Upper lobe of right lung (tissue), 1 donor: ENCODE measurements around the gene BMPR1B. TPM values are rescaled to one million over a fixed set of nuclear protein-coding genes. Genes with fewer than 3 reads are reported as not detected.

ENCODE experiments used
- ATAC-seq: fragments of 200-7000 bp; cut with Tn5 transposase; one replicate; pipeline ENCODE4 v1.9.1; 2020; ENCODE audit warnings: mild to moderate bottlenecking, moderate library complexity
- DNase-seq: peaks from one replicate; pipeline ENCODE4 v3.0.0-alpha.2; 2020
- H3K27ac ChIP-seq: fragments of 200-600 bp; one replicate; pipeline ENCODE4 v1.8.0; 2022
- H3K27me3 ChIP-seq: fragments of 200-600 bp; one replicate; pipeline ENCODE4 v1.8.0; 2022; ENCODE audit warnings: mild to moderate bottlenecking
- H3K36me3 ChIP-seq: fragments of 200-600 bp; one replicate; pipeline ENCODE4 v1.8.0; 2022
- H3K4me1 ChIP-seq: fragments of 200-600 bp; one replicate; pipeline ENCODE4 v1.8.0; 2022
- H3K4me3 ChIP-seq: fragments of 200-600 bp; one replicate; pipeline ENCODE4 v1.8.0; 2022; ENCODE audit warnings: mild to moderate bottlenecking
- H3K9me3 ChIP-seq: fragments of 200-600 bp; one replicate; pipeline ENCODE4 v1.8.0; 2022
- CTCF ChIP-seq: fragments of 200-600 bp; IDR thresholded peaks from one replicate; pipeline ENCODE4 v1.8.0; 2022; ENCODE audit warnings: antibody characterized with exemption
- intact Hi-C: fragments of 100-400 bp; cut with DNase I; formaldehyde crosslinking; loops from one replicate; pipeline ENCODE4 v1.11.0; 2022
- total RNA-seq: library from RNA; stranded (reverse); fragmentation: NEBNext Ultra II Directional; extraction: Animal tissue kit (Norgen Biotek cat#: 25700); gene quantifications from one replicate; pipeline ENCODE4 v1.2.1, GENCODE V29; 2021
- donor health status: DM: no; HTN: yes; CAD: no; lungs with severe emphysema.

The BMPR1B gene
- total RNA-seq, 1 donor from 2014 or later, result 3.0 TPM

GRCh38 chr4:94959307-94959706, 201.6 kb downstream of the BMPR1B start:
- H3K9me3 ChIP-seq, result no peaks in the 10 kb centered on the region
- no peaks in the 10 kb centered on the region for H3K27me3 ChIP-seq
- intact Hi-C loops, result no loop called here
- no peak overlapping the region for H3K4me3 ChIP-seq
- TF ChIP-seq CTCF, result no peak
- DNase-seq (no peak), ATAC-seq (no peak)
- H3K27ac ChIP-seq, result no peak overlapping the region
- no peaks in the 10 kb centered on the region for H3K36me3 ChIP-seq
- H3K4me1 ChIP-seq, result no peaks in the 10 kb centered on the region

GRCh38 chr4:94960708-94961107, 203.0 kb downstream of the BMPR1B start:
- no peak for ATAC-seq
- H3K27ac ChIP-seq, result no peak overlapping the region
- H3K4me1 ChIP-seq, result no peaks in the 10 kb centered on the region
- no peak overlapping the region for H3K4me3 ChIP-seq
- no peak for TF ChIP-seq CTCF
- H3K9me3 ChIP-seq, result no peaks in the 10 kb centered on the region
- no peaks in the 10 kb centered on the region for H3K36me3 ChIP-seq
- DNase-seq, result no peak
- intact Hi-C loops, result no loop called here
- H3K27me3 ChIP-seq, result no peaks in the 10 kb centered on the region

GRCh38 chr4:94961420-94961819, 203.7 kb downstream of the BMPR1B start:
- H3K36me3 ChIP-seq, result no peaks in the 10 kb centered on the region
- DNase-seq (no peak), ATAC-seq (no peak)
- intact Hi-C loops, result no loop called here
- H3K9me3 ChIP-seq, result no peaks in the 10 kb centered on the region
- no peak for TF ChIP-seq CTCF
- H3K4me1 ChIP-seq, result no peaks in the 10 kb centered on the region
- H3K27ac ChIP-seq, result no peak overlapping the region
- H3K27me3 ChIP-seq, result no peaks in the 10 kb centered on the region
- H3K4me3 ChIP-seq, result no peak overlapping the region

GRCh38 chr4:94962484-94962883, 204.7 kb downstream of the BMPR1B start:
- intact Hi-C loops, result no loop called here
- no peak overlapping the region for H3K4me3 ChIP-seq
- no peaks in the 10 kb centered on the region for H3K9me3 ChIP-seq
- ATAC-seq, result no peak
- H3K36me3 ChIP-seq, result no peaks in the 10 kb centered on the region
- H3K4me1 ChIP-seq, result no peaks in the 10 kb centered on the region
- no peaks in the 10 kb centered on the region for H3K27me3 ChIP-seq
- no peak for DNase-seq
- TF ChIP-seq CTCF, result no peak
- no peak overlapping the region for H3K27ac ChIP-seq

GRCh38 chr4:94965852-94966251, 208.1 kb downstream of the BMPR1B start:
- intact Hi-C loops, result no loop called here
- no peaks in the 10 kb centered on the region for H3K36me3 ChIP-seq
- DNase-seq (no peak), ATAC-seq (no peak)
- no peaks in the 10 kb centered on the region for H3K27me3 ChIP-seq
- H3K9me3 ChIP-seq, result no peaks in the 10 kb centered on the region
- H3K4me3 ChIP-seq, result no peak overlapping the region
- no peak overlapping the region for H3K27ac ChIP-seq
- no peak for TF ChIP-seq CTCF
- H3K4me1 ChIP-seq, result no peaks in the 10 kb centered on the region

GRCh38 chr4:94968493-94968892, 210.7 kb downstream of the BMPR1B start:
- H3K36me3 ChIP-seq, result no peaks in the 10 kb centered on the region
- ATAC-seq, result no peak
- intact Hi-C loops, result no loop called here

More at GRCh38 chr4:94968493-94968892, 210.7 kb downstream of the BMPR1B start:
- no peak for TF ChIP-seq CTCF
- no peaks in the 10 kb centered on the region for H3K27me3 ChIP-seq
- no peak for DNase-seq
- H3K9me3 ChIP-seq, result no peaks in the 10 kb centered on the region
- H3K4me3 ChIP-seq, result no peak overlapping the region
- no peaks in the 10 kb centered on the region for H3K4me1 ChIP-seq
- no peak overlapping the region for H3K27ac ChIP-seq
